GM21367 (cell line): ENCODE measurements around the gene DHX32.
"Not testable (repeated sequence)": the region's sequence is repeated elsewhere in the genome, so short reads cannot be mapped to it uniquely, and the experiment has no call there.

ENCODE experiments used
- ATAC-seq: cut with Tn5 transposase; IDR thresholded peaks from one replicate; pipeline ENCODE4 v1.9.1; 2021; ENCODE audit not compliant: unreplicated experiment

Gene DHX32

GRCh38 chr10:125881192-125881591 lies at the start of gene DHX32:
Gene DHX32 (minus strand): TSS chr10:125881292. CDS start chr10:125880824, 468 bp downstream.
- no peak for ATAC-seq

- no peak for ATAC-seq
Measured at GRCh38 chr10:125929618-125930017, 48.5 kb upstream of the DHX32 start.

GRCh38 chr10:125928928-125929585 lies 48.0 kb upstream of the DHX32 start:
- no peak for ATAC-seq

- not testable (repeated sequence) for ATAC-seq
Measured at GRCh38 chr10:125927265-125927664, 46.2 kb upstream of the DHX32 start.

GRCh38 chr10:125926247-125926646 lies 45.2 kb upstream of the DHX32 start:
- no peak for ATAC-seq

- ATAC-seq = no peak
Measured at GRCh38 chr10:125925262-125925834, 44.3 kb upstream of the DHX32 start.

- ATAC-seq = not testable (repeated sequence)
Measured at GRCh38 chr10:125921643-125922306, 40.7 kb upstream of the DHX32 start.

- not testable (repeated sequence) for ATAC-seq
Measured at GRCh38 chr10:125917704-125918361, 36.7 kb upstream of the DHX32 start.

- no peak for ATAC-seq
Measured at GRCh38 chr10:125916977-125917376, 35.9 kb upstream of the DHX32 start.

GRCh38 chr10:125913277-125913676 lies 32.2 kb upstream of the DHX32 start:
- ATAC-seq = not testable (repeated sequence)

- ATAC-seq = no peak
Measured at GRCh38 chr10:125911990-125912389, 30.9 kb upstream of the DHX32 start.

- ATAC-seq = no peak
Measured at GRCh38 chr10:125911145-125911544, 30.1 kb upstream of the DHX32 start.

- not testable (repeated sequence) for ATAC-seq
Measured at GRCh38 chr10:125909491-125909890, 28.4 kb upstream of the DHX32 start.

GRCh38 chr10:125908813-125909212 lies 27.7 kb upstream of the DHX32 start:
- not testable (repeated sequence) for ATAC-seq

GRCh38 chr10:125907598-125907997 lies 26.5 kb upstream of the DHX32 start:
- not testable (repeated sequence) for ATAC-seq

GRCh38 chr10:125905069-125905994 lies 24.2 kb upstream of the DHX32 start:
- not testable (repeated sequence) for ATAC-seq

GRCh38 chr10:125903135-125903640 lies 22.1 kb upstream of the DHX32 start:
- ATAC-seq = not testable (repeated sequence)

GRCh38 chr10:125900963-125901362 lies 19.9 kb upstream of the DHX32 start:
- not testable (repeated sequence) for ATAC-seq

GRCh38 chr10:125897317-125897716 lies 16.2 kb upstream of the DHX32 start:
- not testable (repeated sequence) for ATAC-seq
